Esophagus muscularis mucosa (tissue), 4 donors: ENCODE measurements around the gene KCNN1. TPM values are rescaled to one million over a fixed set of nuclear protein-coding genes. Genes with fewer than 3 reads are reported as not detected.
"Not testable (repeated sequence)": the region's sequence is repeated elsewhere in the genome, so short reads cannot be mapped to it uniquely, and the experiment has no call there.

Experiments used
- DNase-seq: peaks from one replicate; pipeline ENCODE4 v3.0.0-alpha.2; 2017; ENCODE audit errors: extremely low spot score
- H3K27ac ChIP-seq, 4 donors: fragments of 200-600 bp; sonication (generic); replicated peaks in 1 of 4; 1 replicate in 3 of 4; 2 replicates in 1 of 4; pipeline ENCODE4 v1.5.1; 2016 to 2019; ENCODE audit warnings: mild to moderate bottlenecking in 1 of 4
- H3K27me3 ChIP-seq, 4 donors: fragments of 200-600 bp; sonication (generic); one replicate each; pipeline versions ENCODE4 v1.5.1 to v1.6.0; 2016 to 2019
- H3K36me3 ChIP-seq, 4 donors: fragments of 200-600 bp; sonication (generic); one replicate each; pipeline ENCODE4 v1.5.1; 2016 to 2019
- H3K4me1 ChIP-seq, 4 donors: fragments of 200-600 bp; sonication (generic); one replicate each; pipeline ENCODE4 v1.5.1; 2016 to 2019
- H3K4me3 ChIP-seq, 4 donors: fragments of 200-600 bp; sonication (generic); 1 replicate in 2 of 4; 2 replicates in 2 of 4; pipeline ENCODE4 v1.5.1; 2016 to 2019; ENCODE audit warnings: mild to moderate bottlenecking in 4 of 4, moderate library complexity in 1 of 4
- H3K9me3 ChIP-seq, 4 donors: fragments of 200-600 bp; sonication (generic); 1 replicate in 3 of 4; 2 replicates in 1 of 4; pipeline ENCODE4 v1.5.1; 2016 to 2019
- EP300 ChIP-seq: sonication (generic); formaldehyde crosslinking; IDR thresholded peaks from one replicate; pipeline ENCODE4 v1.6.1; 2017; ENCODE audit warnings: antibody characterized with exemption
- POLR2A ChIP-seq: fragments of 450-650 bp; IDR thresholded peaks from one replicate; pipeline ENCODE4 v1.6.1; 2017; ENCODE audit warnings: antibody characterized with exemption, moderate library complexity, mild to moderate bottlenecking, low read depth
- POLR2AphosphoS5 ChIP-seq, 2 donors: sonication (generic); formaldehyde crosslinking; IDR thresholded peaks; one replicate each; pipeline ENCODE4 v1.6.1; 2017; ENCODE audit warnings: antibody characterized with exemption in 2 of 2
- WGBS: methylation state at CpG from one replicate; pipeline ENCODE4 v1.1.5; 2018; 5-methylcytosine and 5-hydroxymethylcytosine counted together
- intact Hi-C: fragments of 100-400 bp; cut with DNase I; formaldehyde crosslinking; loops from one replicate; pipeline ENCODE4 v1.15.1; 2023
- total RNA-seq, 4 donors: library from RNA; depleted of rRNA; stranded (reverse); fragments of >200 nt; gene quantifications; one replicate each; pipeline versions ENCODE4 v1.1.0 to v1.2.1, GENCODE V29; 2016
- TF ChIP-seq, protein P1 (sequence below), 3 experiments: fragments of 200-600 bp in 2 of 3; fragments of 450-650 bp in 1 of 3; sonication (generic) in 2 of 3; IDR thresholded peaks; one replicate each; pipeline ENCODE4 v1.5.1; 2017 to 2019; ENCODE audit warnings: antibody characterized with exemption in 3 of 3, mild to moderate bottlenecking in 2 of 3, moderate library complexity in 1 of 3

KCNN1 gene
- total RNA-seq, 4 donors from 2014 or later, result 0.17 to 0.23 TPM; not detected in 2

DNA sequence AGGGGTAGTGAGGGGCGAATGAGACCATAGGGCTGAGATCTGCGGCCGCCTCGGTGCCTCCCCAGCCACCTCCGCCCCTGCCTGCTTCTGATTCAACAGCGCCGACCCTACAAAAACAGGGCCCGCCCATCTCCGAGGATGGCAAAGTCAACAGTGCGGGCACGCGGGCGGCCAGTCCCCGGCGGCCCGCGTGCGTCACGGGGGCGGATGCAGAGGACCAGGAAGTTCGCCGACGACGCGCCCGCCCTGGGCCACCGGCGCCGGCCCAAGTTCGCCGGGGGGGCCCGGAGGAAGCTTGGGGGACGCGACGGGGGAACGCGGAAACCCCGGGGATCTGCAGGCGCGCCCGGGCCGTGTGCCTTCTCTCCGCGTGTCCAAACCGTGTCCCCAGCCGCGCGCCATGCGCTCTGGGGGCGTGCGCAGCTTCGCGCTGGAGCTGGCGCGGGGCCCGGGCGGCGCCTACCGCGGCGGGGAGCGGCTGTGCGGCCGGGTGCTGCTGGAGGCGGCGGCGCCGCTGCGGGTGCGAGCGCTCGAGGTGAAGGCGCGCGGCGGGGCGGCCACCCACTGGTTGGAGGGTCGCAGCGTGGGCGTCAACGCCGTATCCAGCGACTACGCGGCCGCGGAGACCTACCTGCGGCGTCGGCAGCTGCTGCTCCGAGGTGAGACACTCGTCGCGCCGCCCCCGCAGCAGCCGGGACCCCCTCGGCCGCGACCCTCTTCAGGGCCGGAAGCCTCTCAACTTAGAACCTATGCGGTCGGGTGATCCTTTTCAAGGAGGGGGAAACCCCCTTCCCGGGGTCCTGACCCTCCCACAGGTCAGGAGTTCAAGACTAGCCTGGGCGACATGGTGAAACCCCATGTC lies 34.2 kb downstream of the KCNN1 start:
- Histone ChIP-seq H3K27ac (peak overlapping the region; percentile 87 to 89 (median 88)), H3K4me1 (peaks cover 12 to 38% (median 30%) of the 10 kb centered on the region in 4 donors), H3K4me3 (peak overlapping the region; percentile 69 to 88 (median 83)), H3K27me3 (no peaks in the 10 kb centered on the region), H3K36me3 (peaks cover 0 to 10% (median 1%) of the 10 kb centered on the region in 4 donors), H3K9me3 (no peaks in the 10 kb centered on the region)
- WGBS, result 1% methylated on average over 19 of the region's 105 CpGs
- no peak for TF ChIP-seq EP300
- TF ChIP-seq POLR2A, result peak; percentile 46
- TF ChIP-seq POLR2AphosphoS5 (IDR thresholded peaks at IDR 0.05), result peak; percentile 88
- TF ChIP-seq, protein P1, sequence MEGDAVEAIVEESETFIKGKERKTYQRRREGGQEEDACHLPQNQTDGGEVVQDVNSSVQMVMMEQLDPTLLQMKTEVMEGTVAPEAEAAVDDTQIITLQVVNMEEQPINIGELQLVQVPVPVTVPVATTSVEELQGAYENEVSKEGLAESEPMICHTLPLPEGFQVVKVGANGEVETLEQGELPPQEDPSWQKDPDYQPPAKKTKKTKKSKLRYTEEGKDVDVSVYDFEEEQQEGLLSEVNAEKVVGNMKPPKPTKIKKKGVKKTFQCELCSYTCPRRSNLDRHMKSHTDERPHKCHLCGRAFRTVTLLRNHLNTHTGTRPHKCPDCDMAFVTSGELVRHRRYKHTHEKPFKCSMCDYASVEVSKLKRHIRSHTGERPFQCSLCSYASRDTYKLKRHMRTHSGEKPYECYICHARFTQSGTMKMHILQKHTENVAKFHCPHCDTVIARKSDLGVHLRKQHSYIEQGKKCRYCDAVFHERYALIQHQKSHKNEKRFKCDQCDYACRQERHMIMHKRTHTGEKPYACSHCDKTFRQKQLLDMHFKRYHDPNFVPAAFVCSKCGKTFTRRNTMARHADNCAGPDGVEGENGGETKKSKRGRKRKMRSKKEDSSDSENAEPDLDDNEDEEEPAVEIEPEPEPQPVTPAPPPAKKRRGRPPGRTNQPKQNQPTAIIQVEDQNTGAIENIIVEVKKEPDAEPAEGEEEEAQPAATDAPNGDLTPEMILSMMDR (IDR thresholded peaks at IDR 0.05), result peak in 1 of 3 experiments; percentile 5
- intact Hi-C loops, result loop anchor here (10.0 kb wide), 1 partner anchor 154 kb away; the partner anchor contains the start of gene PIK3R2
- peak; percentile 97 for DNase-seq

DNA sequence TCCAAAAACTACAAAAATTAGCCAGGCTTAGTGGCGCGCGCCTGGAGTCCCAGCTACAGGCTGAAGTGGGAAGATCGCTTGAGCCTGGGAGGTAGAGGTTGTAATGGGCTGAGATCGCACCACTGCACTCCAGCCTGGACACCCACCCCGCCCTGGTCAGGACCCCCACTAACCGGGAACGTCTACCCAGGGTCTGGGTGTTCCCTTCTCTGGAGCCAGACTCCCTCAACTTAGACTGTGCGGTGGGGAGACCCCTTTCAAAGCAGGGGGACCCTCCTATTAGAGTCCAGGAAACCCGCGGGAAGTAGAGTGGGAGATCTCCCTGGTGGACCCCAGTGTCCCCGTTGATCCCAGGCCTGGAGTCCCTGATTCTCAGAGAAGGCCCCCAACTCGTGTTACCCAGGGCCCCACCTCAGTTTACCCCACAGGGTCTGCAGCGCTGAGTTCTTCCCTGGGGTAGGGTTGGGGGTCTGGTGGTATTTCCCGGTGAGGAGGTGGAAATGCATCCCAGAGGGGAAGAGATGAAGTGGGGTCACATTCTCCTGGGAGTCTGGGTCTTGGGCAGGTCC lies 35.0 kb downstream of the KCNN1 start:
- TF ChIP-seq EP300 (no peak), POLR2A (no peak), POLR2AphosphoS5 (IDR thresholded peaks at IDR 0.05) (no peak)
- TF ChIP-seq, protein P1 (IDR thresholded peaks at IDR 0.05), result no peak
- H3K4me3 ChIP-seq, result peak overlapping the region; percentile 69 to 88 (median 83)
- WGBS, result 20% methylated on average over 1 of the region's 15 CpGs
- intact Hi-C loops, result loop anchor here (10.0 kb wide), 1 partner anchor 153 kb away; the partner anchor contains the start of gene PIK3R2
- no peak for DNase-seq
- peaks cover 0 to 10% (median 1%) of the 10 kb centered on the region in 4 donors for H3K36me3 ChIP-seq
- no peaks in the 10 kb centered on the region for H3K27me3 ChIP-seq
- H3K4me1 ChIP-seq, result peaks cover 15 to 39% (median 33%) of the 10 kb centered on the region in 4 donors
- H3K27ac ChIP-seq, result peak overlapping the region; percentile 87 to 89 (median 88)
- no peaks in the 10 kb centered on the region for H3K9me3 ChIP-seq

DNA sequence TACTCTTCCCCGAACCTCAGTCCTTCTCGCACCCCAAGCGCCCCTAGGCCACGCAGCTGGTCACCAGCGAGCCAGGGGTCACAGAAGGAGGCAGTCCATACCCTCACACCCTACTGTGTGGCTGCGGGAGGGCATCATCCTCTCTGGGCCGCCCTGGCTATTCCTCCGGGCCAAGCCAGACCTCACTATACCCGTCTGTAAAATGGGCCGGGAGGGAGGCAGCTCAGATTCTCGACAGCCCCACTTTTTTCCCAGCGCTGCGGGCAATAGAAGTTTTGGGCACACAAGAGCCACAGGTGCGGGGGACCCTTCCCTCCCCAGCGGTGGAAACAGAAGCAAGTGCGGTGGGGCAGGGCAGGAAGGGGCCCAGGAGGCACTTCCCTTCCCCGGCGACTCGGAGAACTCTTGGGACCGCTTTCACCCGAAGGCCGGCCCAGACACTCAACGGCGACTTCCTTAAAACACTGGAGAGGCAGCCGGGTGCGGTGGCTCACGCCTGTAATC lies 35.5 kb downstream of the KCNN1 start:
- TF ChIP-seq, protein P1 (IDR thresholded peaks at IDR 0.05), result no peak
- TF ChIP-seq EP300, result no peak
- no peak for TF ChIP-seq POLR2A
- TF ChIP-seq POLR2AphosphoS5 (IDR thresholded peaks at IDR 0.05), result no peak
- no peak for DNase-seq
- H3K4me3 ChIP-seq, result peak overlapping the region; percentile 69 to 88 (median 83)
- no peaks in the 10 kb centered on the region for H3K9me3 ChIP-seq
- H3K27ac ChIP-seq, result peak overlapping the region; percentile 87 to 89 (median 88)
- intact Hi-C loops, result loop anchor here (10.0 kb wide), 1 partner anchor 152 kb away; the partner anchor contains the start of gene PIK3R2
- H3K4me1 ChIP-seq, result peaks cover 16 to 40% (median 34%) of the 10 kb centered on the region in 4 donors
- WGBS, result 73% methylated on average over 26 of the region's 27 CpGs
- no peaks in the 10 kb centered on the region for H3K27me3 ChIP-seq
- H3K36me3 ChIP-seq, result peaks cover 0 to 10% (median 1%) of the 10 kb centered on the region in 4 donors

DNA sequence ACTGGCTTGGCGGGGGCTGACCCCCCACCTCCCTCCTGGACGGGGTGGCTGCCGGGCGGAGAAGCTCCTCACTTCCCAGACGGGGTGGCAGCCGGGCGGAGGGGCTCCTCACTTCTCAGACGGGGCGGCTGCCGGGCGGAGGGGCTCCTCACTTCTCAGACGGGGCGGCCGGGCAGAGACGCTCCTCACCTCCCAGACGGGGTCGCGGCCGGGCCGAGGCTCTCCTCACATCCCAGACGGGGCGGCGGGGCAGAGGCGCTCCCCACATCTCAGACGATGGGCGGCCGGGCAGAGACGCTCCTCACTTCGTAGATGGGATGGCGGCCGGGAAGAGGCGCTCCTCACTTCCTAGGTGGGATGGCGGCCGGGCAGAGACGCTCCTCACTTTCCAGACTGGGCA lies 38.8 kb downstream of the KCNN1 start:
- H3K4me1 ChIP-seq, result peaks cover 24 to 65% (median 54%) of the 10 kb centered on the region in 4 donors
- WGBS, result 100% methylated on average over 5 of the region's 35 CpGs
- H3K27me3 ChIP-seq, result not testable (repeated sequence)

More for the DNA sequence above, 38.8 kb downstream of the KCNN1 start:
- not testable (repeated sequence) for H3K9me3 ChIP-seq, H3K27ac ChIP-seq, DNase-seq, H3K4me3 ChIP-seq
- intact Hi-C loops, result loop anchor here (10.0 kb wide), 1 partner anchor 149 kb away; the partner anchor contains the start of gene PIK3R2
- peaks cover 15 to 34% (median 20%) of the 10 kb centered on the region in 4 donors for H3K36me3 ChIP-seq
